Measurements from ENCODE around the gene ARSG. TPM values are rescaled to one million over a fixed set of nuclear protein-coding genes. Genes with fewer than 3 reads are reported as not detected.
A peak's percentile ranks its signal among the peaks of the same experiment; 100 is the strongest.

The ARSG gene
- total and polyA plus RNA-seq, 2 of the 4 experiments (the other 2 are of a cell fraction): 2.9 to 3.0 TPM

DNA sequence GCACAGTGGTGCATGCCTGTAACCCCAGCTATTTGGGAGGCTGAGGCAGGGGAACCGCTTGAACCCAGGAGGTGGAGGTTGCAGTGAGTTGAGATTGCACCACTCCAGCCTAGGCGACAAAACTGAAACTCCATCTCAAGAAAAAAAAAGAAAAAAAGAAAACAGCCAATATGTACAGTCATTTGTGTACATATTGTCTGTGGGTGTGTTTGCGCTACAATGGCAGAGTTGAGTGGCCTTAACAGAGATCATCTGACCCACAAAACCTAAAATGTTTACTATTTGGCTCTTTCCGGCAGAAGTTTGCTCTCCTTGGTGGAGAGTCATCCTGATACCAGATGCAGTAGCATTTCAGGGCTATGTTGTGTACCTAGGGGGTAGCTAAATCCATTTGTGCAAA lies 57.9 kb downstream of the ARSG start:
- H3K36me3 ChIP-seq (ENCODE audit: control insufficient read depth, insufficient read depth, low read length): no peaks in the 10 kb centered on the region
- no peak overlapping the region for H3K14ac ChIP-seq (replicated peaks; ENCODE audit: low read depth, low read length)
- peaks cover 11% of the 10 kb centered on the region for H3K9me1 ChIP-seq (ENCODE audit: insufficient read depth, low read length)
- WGBS, 2 experiments (ENCODE audit: extremely low coverage in 2 of 2, insufficient read length in 1 of 2): no CpG with 5 or more reads among the region's 4 CpGs
- H2AK5ac ChIP-seq (ENCODE audit: low read depth, low read length): no peak overlapping the region
- DNase-seq: no peak
- TF ChIP-seq NFE2L2 (IDR thresholded peaks at IDR 0.05; ENCODE audit: low read depth, low read length): no peak
- no peak for TF ChIP-seq CEBPB (IDR thresholded peaks at IDR 0.05; ENCODE audit: low read depth, low read length)
- no peak for TF ChIP-seq CHD1 (IDR thresholded peaks at IDR 0.05; ENCODE audit: low read depth, low read length)
- TF ChIP-seq MAZ (IDR thresholded peaks at IDR 0.05; ENCODE audit: borderline replicate concordance, low read depth, low read length): no peak
- TF ChIP-seq BHLHE40 (IDR thresholded peaks at IDR 0.05; ENCODE audit: low read depth, low read length): no peak
- no peak for TF ChIP-seq POLR2A (IDR thresholded peaks at IDR 0.05; ENCODE audit: low read depth, low read length)
- no peak for TF ChIP-seq RCOR1 (IDR thresholded peaks at IDR 0.05; ENCODE audit: insufficient replicate concordance, low read length)
- TF ChIP-seq MAFK (IDR thresholded peaks at IDR 0.05; ENCODE audit: low read depth, low read length): no peak
- TF ChIP-seq FOS (IDR thresholded peaks at IDR 0.05; ENCODE audit: low read depth, low read length): no peak
- TF ChIP-seq RFX5 (IDR thresholded peaks at IDR 0.05; ENCODE audit: low read depth, low read length): no peak
- no peak for TF ChIP-seq MXI1 (IDR thresholded peaks at IDR 0.05; ENCODE audit: borderline replicate concordance, low read depth, low read length)
- TF ChIP-seq, protein P1, sequence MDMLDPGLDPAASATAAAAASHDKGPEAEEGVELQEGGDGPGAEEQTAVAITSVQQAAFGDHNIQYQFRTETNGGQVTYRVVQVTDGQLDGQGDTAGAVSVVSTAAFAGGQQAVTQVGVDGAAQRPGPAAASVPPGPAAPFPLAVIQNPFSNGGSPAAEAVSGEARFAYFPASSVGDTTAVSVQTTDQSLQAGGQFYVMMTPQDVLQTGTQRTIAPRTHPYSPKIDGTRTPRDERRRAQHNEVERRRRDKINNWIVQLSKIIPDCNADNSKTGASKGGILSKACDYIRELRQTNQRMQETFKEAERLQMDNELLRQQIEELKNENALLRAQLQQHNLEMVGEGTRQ (IDR thresholded peaks at IDR 0.05; ENCODE audit: low read depth, low read length): no peak
- TF ChIP-seq, protein P2, sequence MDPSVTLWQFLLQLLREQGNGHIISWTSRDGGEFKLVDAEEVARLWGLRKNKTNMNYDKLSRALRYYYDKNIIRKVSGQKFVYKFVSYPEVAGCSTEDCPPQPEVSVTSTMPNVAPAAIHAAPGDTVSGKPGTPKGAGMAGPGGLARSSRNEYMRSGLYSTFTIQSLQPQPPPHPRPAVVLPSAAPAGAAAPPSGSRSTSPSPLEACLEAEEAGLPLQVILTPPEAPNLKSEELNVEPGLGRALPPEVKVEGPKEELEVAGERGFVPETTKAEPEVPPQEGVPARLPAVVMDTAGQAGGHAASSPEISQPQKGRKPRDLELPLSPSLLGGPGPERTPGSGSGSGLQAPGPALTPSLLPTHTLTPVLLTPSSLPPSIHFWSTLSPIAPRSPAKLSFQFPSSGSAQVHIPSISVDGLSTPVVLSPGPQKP (IDR thresholded peaks at IDR 0.05; ENCODE audit: borderline replicate concordance, low read depth, low read length): no peak
- no peak overlapping the region for H3K9ac ChIP-seq (ENCODE audit: low read depth, low read length)
- no peaks in the 10 kb centered on the region for H3K9me3 ChIP-seq (ENCODE audit: control insufficient read depth, insufficient read depth, low read length)
- H3K27me3 ChIP-seq (ENCODE audit: control insufficient read depth, insufficient read depth, low read length): no peaks in the 10 kb centered on the region
- H2BK20ac ChIP-seq (ENCODE audit: low read depth, low read length): no peak overlapping the region
- CTCF ChIA-PET: interaction anchor here (0.8 kb wide), 1 partner anchor 50 kb away, joined by 3 read pairs; no protein-coding TSS in a partner anchor
- dilution Hi-C loops (cut with HindIII; ENCODE audit: low sequenced_read_pairs, unreplicated experiment) (no loop called here), intact Hi-C loops (cut with micrococcal nuclease) (no loop called here), in situ Hi-C loops (cut with MboI; ENCODE audit: low sequenced_read_pairs) (no loop called here)
- no peak overlapping the region; the same call in 2 of the 3 replicates for H2BK15ac ChIP-seq (ENCODE audit: low read depth, low read length)
- H3K4me3 ChIP-seq (ENCODE audit: insufficient read depth, low read depth, low read length): no peak overlapping the region
- no peak overlapping the region for H2AK9ac ChIP-seq (replicated peaks; ENCODE audit: low read depth, low read length, poor library complexity)
- no peaks in the 10 kb centered on the region for H4K20me1 ChIP-seq (ENCODE audit: insufficient read depth, low read length)
- H3K18ac ChIP-seq (ENCODE audit: low read depth, low read length): no peak overlapping the region
- H2BK120ac ChIP-seq (ENCODE audit: low read depth, low read length): no peak overlapping the region
- H3K4ac ChIP-seq (ENCODE audit: low read depth, low read length): no peak overlapping the region
- H3K79me1 ChIP-seq (ENCODE audit: low read depth in 1 of 2, low read length in 2 of 2): no peaks in the 10 kb centered on the region
- H2BK5ac ChIP-seq (ENCODE audit: low read depth, low read length, poor library complexity, severe bottlenecking): no peak overlapping the region
- no peak overlapping the region for H3K27ac ChIP-seq (ENCODE audit: insufficient read depth, low read length)
- no peak overlapping the region for H2AFZ ChIP-seq (replicated peaks; ENCODE audit: low read length, poor library complexity)
- POLR2A ChIA-PET (ENCODE audit: unreplicated experiment): no interaction called here
- peak; percentile 44 for ATAC-seq (ENCODE audit: low read depth)
- no TSS peak for BruUV-seq (replicated peaks)
- H3K4me1 ChIP-seq (ENCODE audit: control insufficient read depth, insufficient read depth, low read length): peaks cover 2% of the 10 kb centered on the region; the same call in 1 of the 2 replicates
- H4K5ac ChIP-seq (ENCODE audit: low read depth, low read length): no peak overlapping the region
- H3K23ac ChIP-seq (ENCODE audit: low read depth, low read length): no peak overlapping the region
- no peak overlapping the region for H3K4me2 ChIP-seq (ENCODE audit: low read depth, low read length)
- no peak overlapping the region for H4K8ac ChIP-seq (ENCODE audit: low read depth in 2 of 2, low read length in 2 of 2)
- no peak overlapping the region for H3K56ac ChIP-seq (ENCODE audit: extremely low read depth, insufficient read depth, low read length)
- H4K91ac ChIP-seq (ENCODE audit: insufficient read depth, low read depth, low read length): no peak overlapping the region

Data from IMR-90 (cell line).